Measurements from ENCODE around the gene TRIM17. TPM values are rescaled to one million over a fixed set of nuclear protein-coding genes. Genes with fewer than 3 reads are reported as not detected.

TRIM17 gene
- total RNA-seq, 2 experiments from 2014 or later, result 0.13 TPM; not detected in 1

- Histone ChIP-seq H3K9me2 (ENCODE audit: insufficient read depth, low read length) (no peaks in the 10 kb centered on the region), H2AFZ (ENCODE audit: low read length) (no peak overlapping the region), H4K20me1 (ENCODE audit: insufficient read depth, low read length) (peaks cover 15% of the 10 kb centered on the region), H3K4me2 (ENCODE audit: low read length) (no peak overlapping the region), H3K36me3 (ENCODE audit: insufficient read depth, low read length) (peaks cover 81% of the 10 kb centered on the region), H3K27ac (ENCODE audit: low read depth, low read length, poor library complexity, severe bottlenecking) (no peak overlapping the region), H3K4me1 (ENCODE audit: insufficient read depth, low read length, poor library complexity, severe bottlenecking) (peaks cover 12% of the 10 kb centered on the region), H3K9me3 (ENCODE audit: low read length) (no peaks in the 10 kb centered on the region), H3K4me3 (ENCODE audit: low read depth, low read length, poor library complexity, severe bottlenecking) (no peak overlapping the region), H3K79me2 (ENCODE audit: insufficient read depth, low read depth, low read length) (peaks cover 34% of the 10 kb centered on the region)
- DNase-seq (ENCODE audit: low spot score), result no peak
- intact Hi-C loops (cut with micrococcal nuclease; ENCODE audit: unreplicated experiment), result loop anchor here (10.0 kb wide), 1 partner anchor 267 kb away; no protein-coding TSS in a partner anchor
- ChIA-PET POLR2A (interaction anchor here (1.2 kb wide), 2 partner anchors 54 to 158 kb away, joined by 3 to 4 read pairs; no protein-coding TSS in a partner anchor), CTCF (ENCODE audit: unreplicated experiment) (no interaction called here)
- TF ChIP-seq EZH2phosphoT487 (IDR thresholded peaks at IDR 0.05; ENCODE audit: borderline replicate concordance, low read depth, low read length) (no peak), CTCF (conservative IDR thresholded peaks at IDR 0.05; ENCODE audit: low read length) (no peak)
- BruUV-seq (replicated peaks), result no TSS peak
These were observed 14.7 kb downstream of the TRIM17 start for GRCh38 chr1:228401782-228402640.

- Histone ChIP-seq H3K36me3 (ENCODE audit: insufficient read depth, low read length) (peaks cover 92% of the 10 kb centered on the region), H3K9me3 (ENCODE audit: low read length) (no peaks in the 10 kb centered on the region), H3K79me2 (ENCODE audit: insufficient read depth, low read depth, low read length) (peaks cover 26% of the 10 kb centered on the region), H2AFZ (ENCODE audit: low read length) (no peak overlapping the region), H3K4me2 (ENCODE audit: low read length) (no peak overlapping the region), H3K4me3 (ENCODE audit: low read depth, low read length, poor library complexity, severe bottlenecking) (no peak overlapping the region), H3K4me1 (ENCODE audit: insufficient read depth, low read length, poor library complexity, severe bottlenecking) (peaks cover 12% of the 10 kb centered on the region), H3K9me2 (ENCODE audit: insufficient read depth, low read length) (no peaks in the 10 kb centered on the region), H4K20me1 (ENCODE audit: insufficient read depth, low read length) (peaks cover 15% of the 10 kb centered on the region), H3K27ac (ENCODE audit: low read depth, low read length, poor library complexity, severe bottlenecking) (no peak overlapping the region)
- TF ChIP-seq CTCF (conservative IDR thresholded peaks at IDR 0.05; ENCODE audit: low read length) (no peak), EZH2phosphoT487 (IDR thresholded peaks at IDR 0.05; ENCODE audit: borderline replicate concordance, low read depth, low read length) (no peak)
- no peak for DNase-seq (ENCODE audit: low spot score)
- ChIA-PET CTCF (ENCODE audit: unreplicated experiment) (interaction anchor here (0.6 kb wide), 1 partner anchor 125 kb away, joined by 3 read pairs; no protein-coding TSS in a partner anchor), POLR2A (no interaction called here)
- BruUV-seq (replicated peaks), result no TSS peak
- intact Hi-C loops (cut with micrococcal nuclease; ENCODE audit: unreplicated experiment), result loop anchor here (10.0 kb wide), 1 partner anchor 266 kb away; no protein-coding TSS in a partner anchor
These were observed 15.8 kb downstream of the TRIM17 start for GRCh38 chr1:228400692-228401454.
